Effector CD4-positive, alpha-beta T cell (primary cell): ENCODE measurements around the gene NKX1-1.

Experiments
- DNase-seq: peaks from one replicate; pipeline ENCODE4 v3.0.0-alpha.2; 2020

NKX1-1 gene

DNA sequence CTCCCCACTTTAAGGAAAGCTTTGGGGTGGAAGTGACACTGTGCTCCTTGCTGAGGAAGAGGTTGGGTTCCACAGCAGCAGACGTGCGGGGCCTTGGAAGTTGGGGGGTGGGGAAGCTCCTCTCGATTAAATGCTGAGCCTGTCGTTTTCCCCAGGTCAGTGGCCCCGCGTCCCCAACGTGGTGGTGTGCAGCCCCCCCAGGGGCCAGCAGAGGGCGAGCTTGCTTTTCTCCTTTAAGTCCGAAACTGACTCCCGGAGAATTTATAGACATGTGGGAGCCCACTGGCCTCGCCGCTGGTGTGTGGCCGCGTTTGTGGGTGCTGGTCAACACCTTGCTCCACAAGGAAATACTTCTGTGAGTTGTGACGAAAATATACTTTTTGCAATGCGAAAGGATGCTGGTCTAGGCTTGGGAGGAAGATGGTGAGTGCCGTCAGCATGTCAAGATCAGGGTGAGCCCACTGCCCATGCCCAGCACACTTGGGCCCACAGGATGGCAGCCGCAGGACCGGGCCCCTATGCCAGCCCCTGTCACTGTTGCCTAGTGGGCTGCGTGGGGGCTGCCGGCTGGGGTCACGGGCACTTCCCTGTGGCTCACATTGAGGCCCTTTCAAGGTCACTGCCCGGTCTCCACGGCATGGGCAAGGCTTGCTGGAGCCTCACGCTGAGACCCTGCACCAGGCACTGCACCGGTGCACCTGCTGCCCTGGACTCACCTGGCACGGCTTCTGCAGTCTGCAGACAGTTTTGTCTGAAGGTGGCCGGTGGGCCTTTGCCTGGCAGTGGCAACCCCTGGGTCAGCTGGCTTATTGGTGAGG lies 49.9 kb downstream of the NKX1-1 start:
- peak; percentile 24 for DNase-seq

- DNase-seq, result no peak
Observed at GRCh38 chr4:1355378-1355777, 50.9 kb downstream of the NKX1-1 start.

DNA sequence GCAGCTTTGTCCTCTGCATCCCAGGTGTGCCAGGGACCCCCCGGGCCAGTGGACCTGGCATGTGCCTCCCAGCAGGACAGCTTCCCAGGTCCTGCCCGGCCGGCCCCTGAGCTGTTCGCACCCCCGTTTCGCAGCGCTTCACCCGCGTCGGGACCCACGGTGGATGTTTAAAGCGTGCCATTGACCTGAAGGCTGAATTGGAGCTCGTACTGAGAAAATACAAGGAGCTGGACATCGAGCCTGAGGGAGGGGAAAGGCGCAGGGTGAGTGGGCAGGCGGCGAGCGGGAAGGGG lies 51.3 kb downstream of the NKX1-1 start:
- DNase-seq, result no peak

GRCh38 chr4:1354136-1354982 lies 51.9 kb downstream of the NKX1-1 start:
- no peak for DNase-seq

GRCh38 chr4:1353186-1354055 lies 52.8 kb downstream of the NKX1-1 start:
- no peak for DNase-seq
